ENCODE results near the gene BTF3L4.
"Not testable (repeated sequence)": the region's sequence is repeated elsewhere in the genome, so short reads cannot be mapped to it uniquely, and the experiment has no call there.

The BTF3L4 gene

GRCh38 chr1:52041551-52042185 is 14.4 kb upstream of the BTF3L4 start:
- no peak for DNase-seq (ENCODE audit: low read depth)
- TF ChIP-seq CTCF (IDR thresholded peaks at IDR 0.05; ENCODE audit: insufficient read depth, low read depth, low read length, missing control alignments), result no peak
- H3K4me3 ChIP-seq (ENCODE audit: low read depth, low read length), result no peak overlapping the region

GRCh38 chr1:52045236-52045635 is 10.9 kb upstream of the BTF3L4 start:
- H3K4me3 ChIP-seq (ENCODE audit: low read depth, low read length), result no peak overlapping the region
- no peak for DNase-seq (ENCODE audit: low read depth)
- TF ChIP-seq CTCF (IDR thresholded peaks at IDR 0.05; ENCODE audit: insufficient read depth, low read depth, low read length, missing control alignments), result no peak

- DNase-seq (ENCODE audit: low read depth); H3K4me3 ChIP-seq (ENCODE audit: low read depth, low read length): not testable (repeated sequence)
Measured at GRCh38 chr1:52045666-52046195, 10.4 kb upstream of the BTF3L4 start.

GRCh38 chr1:52049337-52049736 is 6.8 kb upstream of the BTF3L4 start:
- not testable (repeated sequence) for DNase-seq (ENCODE audit: low read depth); H3K4me3 ChIP-seq (ENCODE audit: low read depth, low read length)

- DNase-seq (ENCODE audit: low read depth), result no peak
- peak overlapping the region; percentile 91 for H3K4me3 ChIP-seq (ENCODE audit: low read depth, low read length)
- TF ChIP-seq CTCF (IDR thresholded peaks at IDR 0.05; ENCODE audit: insufficient read depth, low read depth, low read length, missing control alignments), result no peak
Measured at GRCh38 chr1:52053862-52054261, 2.2 kb upstream of the BTF3L4 start.

- H3K4me3 ChIP-seq (ENCODE audit: low read depth, low read length), result peak overlapping the region; percentile 91
- TF ChIP-seq CTCF (IDR thresholded peaks at IDR 0.05; ENCODE audit: insufficient read depth, low read depth, low read length, missing control alignments), result no peak
- peak; percentile 3 for DNase-seq (ENCODE audit: low read depth)
Measured at GRCh38 chr1:52054496-52055065, 1.5 kb upstream of the BTF3L4 start.

- H3K4me3 ChIP-seq (ENCODE audit: low read depth, low read length), result peak within 1 kb of the TSS; percentile 91
- no peak for TF ChIP-seq CTCF (IDR thresholded peaks at IDR 0.05; ENCODE audit: insufficient read depth, low read depth, low read length, missing control alignments)
- peak; percentile 89 for DNase-seq (ENCODE audit: low read depth)
Measured at GRCh38 chr1:52055066-52055865, 829 bp upstream of the BTF3L4 start, which contains the start of gene TXNDC12. Gene TXNDC12 (minus strand): TSS chr1:52055191. CDS start chr1:52055096, 95 bp downstream.

Data from GM12865 (cell line).